Rectal smooth muscle tissue (tissue), 1 donor: ENCODE data around the gene MPG.
"Not testable (repeated sequence)": the region's sequence is repeated elsewhere in the genome, so short reads cannot be mapped to it uniquely, and the experiment has no call there.

ENCODE experiments used
- H3K27ac ChIP-seq: one replicate; pipeline ENCODE4 v1.7.0; 2013; ENCODE audit warnings: low read depth, low read length, inconsistent platforms
- H3K27me3 ChIP-seq: one replicate; pipeline ENCODE4 v1.7.0; 2013; ENCODE audit warnings: low read length; ENCODE audit not compliant: control insufficient read depth, insufficient read depth
- H3K36me3 ChIP-seq: one replicate; pipeline ENCODE4 v1.7.0; 2013; ENCODE audit warnings: low read length; ENCODE audit not compliant: control insufficient read depth, insufficient read depth
- H3K4me1 ChIP-seq: one replicate; pipeline ENCODE4 v1.7.0; 2013; ENCODE audit warnings: low read length; ENCODE audit not compliant: control insufficient read depth, insufficient read depth
- H3K4me3 ChIP-seq: one replicate; pipeline ENCODE4 v1.7.0; 2013; ENCODE audit warnings: low read length
- H3K9ac ChIP-seq: one replicate; pipeline ENCODE4 v1.7.0; 2013; ENCODE audit warnings: low read length

Gene MPG

DNA sequence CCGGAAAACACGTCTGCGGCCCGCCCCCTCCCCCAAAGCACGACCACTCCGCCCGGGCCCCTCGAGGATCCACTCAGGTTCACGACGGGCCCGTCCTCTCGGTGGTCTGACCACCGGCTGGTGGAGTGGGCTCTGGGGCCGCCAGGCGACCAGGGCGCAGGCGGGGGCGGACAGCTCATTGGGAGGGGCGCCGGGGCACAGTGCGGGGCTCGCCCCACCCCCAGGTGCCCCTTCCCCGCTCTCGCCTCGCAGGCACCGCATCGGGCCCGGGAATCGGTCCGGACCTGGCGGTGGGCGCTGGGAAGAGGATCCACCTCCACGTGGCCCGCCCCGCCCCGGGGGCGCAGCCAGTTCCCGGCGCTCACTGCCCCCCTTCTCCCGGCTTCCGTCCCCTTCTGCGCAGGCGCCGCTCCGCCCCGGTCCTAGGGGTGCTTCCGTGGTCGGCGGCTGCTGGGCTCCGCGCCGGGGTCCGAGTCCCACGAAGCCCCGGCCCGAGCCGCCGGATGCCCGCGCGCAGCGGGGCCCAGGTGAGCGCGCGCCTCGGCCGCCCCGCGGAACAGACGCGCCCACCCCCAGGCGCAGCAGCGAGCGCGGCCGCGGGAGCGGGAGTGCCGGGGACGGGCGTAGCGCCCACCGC lies at the start of gene MPG:
Gene MPG (plus strand): TSS at position 419 of the 637 bp plus-strand sequence. CDS start 85 bp downstream, at position 504.
- H3K9ac ChIP-seq = peak within 1 kb of the TSS; percentile 83
- peaks cover 11% of the 10 kb centered on the region for H3K4me1 ChIP-seq
- peak within 1 kb of the TSS; percentile 62 for H3K4me3 ChIP-seq
- H3K27me3 ChIP-seq = no peaks in the 10 kb centered on the region
- H3K36me3 ChIP-seq = no peaks in the 10 kb centered on the region
- peak within 1 kb of the TSS; percentile 82 for H3K27ac ChIP-seq

GRCh38 chr16:30627-31026 lies 47.4 kb upstream of the MPG start:
- H3K27ac ChIP-seq, H3K4me1 ChIP-seq, H3K27me3 ChIP-seq, H3K9ac ChIP-seq, H3K36me3 ChIP-seq, H3K4me3 ChIP-seq: not testable (repeated sequence)

DNA sequence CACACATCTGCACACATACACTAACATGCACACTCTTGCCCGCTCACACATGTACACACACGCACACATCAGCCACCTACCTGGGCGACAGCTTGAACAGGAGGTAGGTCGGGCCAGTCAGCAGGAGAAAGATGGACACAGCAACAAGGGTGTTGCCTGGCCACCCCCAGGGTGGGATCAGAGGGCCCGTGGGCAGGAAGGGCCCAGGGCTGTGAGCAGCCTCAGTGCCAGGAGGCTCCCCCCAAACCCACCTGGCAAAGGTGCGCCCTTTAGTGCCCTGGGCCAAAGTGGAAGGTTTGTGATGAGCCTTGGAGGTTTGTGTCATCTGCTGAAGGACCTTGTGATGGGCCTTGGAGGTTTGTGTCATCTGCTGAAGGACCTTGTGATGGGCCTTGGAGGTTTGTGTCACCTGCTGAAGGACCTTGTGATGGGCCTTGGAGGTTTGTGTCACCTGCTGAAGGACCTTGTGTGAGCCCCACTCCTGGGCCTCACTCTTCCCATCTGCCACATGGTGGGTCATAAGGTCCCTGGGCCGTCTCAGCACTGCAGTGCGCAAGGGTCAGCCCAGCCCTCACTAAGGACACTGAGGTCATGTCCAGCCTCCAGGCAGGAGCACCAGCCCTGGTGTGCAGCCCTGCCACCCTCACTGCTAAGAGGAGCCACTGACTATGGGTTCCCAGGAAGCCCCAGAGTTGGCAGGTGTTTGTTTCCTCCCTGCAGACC lies 44.7 kb upstream of the MPG start:
- not testable (repeated sequence) for H3K27ac ChIP-seq, H3K4me1 ChIP-seq, H3K4me3 ChIP-seq, H3K27me3 ChIP-seq, H3K36me3 ChIP-seq, H3K9ac ChIP-seq

GRCh38 chr16:33877-34647 lies 44.0 kb upstream of the MPG start:
- no peak overlapping the region for H3K9ac ChIP-seq
- no peaks in the 10 kb centered on the region for H3K36me3 ChIP-seq
- no peak overlapping the region for H3K4me3 ChIP-seq
- no peaks in the 10 kb centered on the region for H3K27me3 ChIP-seq
- no peak overlapping the region for H3K27ac ChIP-seq
- H3K4me1 ChIP-seq = no peaks in the 10 kb centered on the region

DNA sequence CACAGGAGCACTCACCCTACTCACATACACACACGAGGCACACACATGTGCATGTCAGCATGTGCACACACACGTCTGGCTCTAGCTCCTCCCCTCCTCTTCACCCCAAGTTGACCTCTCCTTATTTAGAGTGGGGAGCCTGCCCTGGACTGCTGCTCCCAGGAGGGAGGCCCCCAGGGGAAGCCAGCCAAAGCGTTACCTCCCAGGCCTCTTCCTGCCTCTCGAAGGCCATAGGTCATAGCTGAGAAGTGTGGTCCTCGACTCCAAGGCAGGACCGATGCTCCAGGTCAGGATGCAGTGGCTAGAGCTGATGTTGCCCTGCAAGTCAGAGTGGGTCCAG lies 43.4 kb upstream of the MPG start:
- Histone ChIP-seq H3K4me3 (no peak overlapping the region), H3K27ac (no peak overlapping the region), H3K9ac (no peak overlapping the region), H3K36me3 (no peaks in the 10 kb centered on the region), H3K4me1 (no peaks in the 10 kb centered on the region), H3K27me3 (no peaks in the 10 kb centered on the region)

GRCh38 chr16:35011-35677 lies 42.9 kb upstream of the MPG start:
- Histone ChIP-seq H3K36me3 (no peaks in the 10 kb centered on the region), H3K4me3 (no peak overlapping the region), H3K4me1 (no peaks in the 10 kb centered on the region), H3K27me3 (no peaks in the 10 kb centered on the region), H3K27ac (no peak overlapping the region), H3K9ac (no peak overlapping the region)

GRCh38 chr16:35678-36305 lies 42.2 kb upstream of the MPG start:
- no peak overlapping the region for H3K4me3 ChIP-seq
- no peaks in the 10 kb centered on the region for H3K27me3 ChIP-seq
- H3K9ac ChIP-seq = no peak overlapping the region
- H3K4me1 ChIP-seq = no peaks in the 10 kb centered on the region
- H3K36me3 ChIP-seq = no peaks in the 10 kb centered on the region
- no peak overlapping the region for H3K27ac ChIP-seq

- no peak overlapping the region for H3K9ac ChIP-seq
- no peak overlapping the region for H3K27ac ChIP-seq
- no peaks in the 10 kb centered on the region for H3K27me3 ChIP-seq
- no peaks in the 10 kb centered on the region for H3K4me1 ChIP-seq
- no peak overlapping the region for H3K4me3 ChIP-seq
- no peaks in the 10 kb centered on the region for H3K36me3 ChIP-seq
These were observed 41.6 kb upstream of the MPG start for GRCh38 chr16:36336-36984.

DNA sequence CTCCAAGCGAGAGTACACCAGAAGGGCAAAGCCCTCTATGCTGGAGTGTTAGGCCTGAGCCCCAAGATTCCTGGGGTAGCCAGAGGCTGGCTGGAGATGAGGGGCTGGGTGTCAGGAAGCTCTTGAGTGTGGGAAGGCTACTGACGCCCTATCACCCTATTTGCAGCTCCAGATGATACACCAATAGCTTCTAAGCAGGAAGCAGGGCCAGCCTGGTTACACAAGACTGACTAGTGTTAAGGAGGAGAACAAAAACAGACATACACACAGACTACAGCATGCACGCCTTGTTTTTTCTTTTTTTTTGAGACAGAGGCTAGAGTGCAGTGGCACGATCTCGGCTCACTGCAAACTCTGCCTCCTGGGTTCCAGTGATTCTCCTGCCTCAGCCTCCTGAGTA lies 40.5 kb upstream of the MPG start:
- H3K4me1 ChIP-seq = no peaks in the 10 kb centered on the region
- no peak overlapping the region for H3K9ac ChIP-seq
- H3K36me3 ChIP-seq = no peaks in the 10 kb centered on the region
- no peak overlapping the region for H3K27ac ChIP-seq
- no peaks in the 10 kb centered on the region for H3K27me3 ChIP-seq
- no peak overlapping the region for H3K4me3 ChIP-seq

DNA sequence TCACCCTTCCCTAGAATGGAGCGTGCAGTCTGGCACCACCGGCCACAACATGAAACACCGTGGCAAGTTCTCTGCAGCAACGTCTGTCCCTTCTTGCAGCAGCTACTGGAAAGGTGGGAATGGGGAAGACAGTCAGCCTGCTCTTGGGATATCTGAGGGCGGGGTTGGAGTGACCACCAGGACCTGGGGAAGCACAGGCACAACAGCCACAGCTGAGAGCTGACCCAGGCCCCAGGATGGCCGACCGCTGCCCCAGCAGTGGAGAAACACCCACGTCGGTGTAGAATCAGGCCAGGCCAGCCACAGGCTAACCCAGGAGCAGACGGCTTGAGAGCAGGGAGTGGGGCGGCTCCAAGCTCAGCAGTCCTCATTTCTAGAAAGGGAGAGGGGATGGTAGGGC lies 39.8 kb upstream of the MPG start:
- H3K27me3 ChIP-seq, H3K9ac ChIP-seq, H3K27ac ChIP-seq, H3K36me3 ChIP-seq, H3K4me1 ChIP-seq, H3K4me3 ChIP-seq: not testable (repeated sequence)

DNA sequence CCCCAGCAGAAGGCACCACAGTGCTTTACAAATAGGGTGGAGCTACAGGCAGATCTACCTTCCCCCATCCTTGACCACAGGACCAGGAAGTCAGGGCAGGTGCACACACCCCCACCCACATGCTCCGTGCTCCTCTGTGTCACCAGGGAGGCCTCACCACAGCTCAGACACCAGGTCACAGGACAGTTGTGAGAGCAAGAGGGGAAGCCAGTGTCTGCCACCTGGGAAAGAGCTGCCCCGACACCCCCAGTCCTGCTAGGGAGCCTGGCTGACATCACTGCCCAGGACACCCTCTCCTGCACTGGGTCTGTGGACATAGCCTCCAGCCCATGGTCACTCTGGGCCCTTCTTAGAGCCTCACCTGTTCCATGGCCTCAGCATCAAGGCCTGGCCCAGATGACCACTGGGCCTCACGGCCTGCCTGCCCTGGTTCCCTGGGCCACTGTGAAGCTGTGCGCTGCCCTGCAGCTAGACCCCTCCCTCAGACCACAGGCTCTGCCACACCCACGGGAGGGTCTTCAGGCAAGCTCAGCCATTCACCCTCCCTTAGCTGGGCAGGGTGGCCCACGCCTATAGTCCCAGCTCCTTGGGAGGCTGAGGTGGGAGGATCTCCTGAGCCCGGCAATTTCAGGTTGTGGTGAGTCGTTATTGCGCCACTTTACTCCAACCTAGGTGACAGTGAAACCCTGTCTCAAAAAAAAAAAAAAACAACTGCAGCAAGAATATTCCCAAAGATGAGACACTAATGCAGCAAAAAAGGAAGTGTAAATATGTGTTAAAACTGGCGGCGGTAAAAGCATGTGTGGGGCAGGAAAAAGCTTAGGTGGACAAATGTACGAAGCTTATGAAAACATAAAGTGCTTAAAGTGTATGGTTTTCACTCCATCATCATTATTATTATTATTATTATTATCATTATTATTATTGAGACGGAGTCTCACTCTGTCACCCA lies 38.8 kb upstream of the MPG start:
- no peak overlapping the region for H3K27ac ChIP-seq
- H3K36me3 ChIP-seq = no peaks in the 10 kb centered on the region
- H3K4me1 ChIP-seq = no peaks in the 10 kb centered on the region
- no peak overlapping the region for H3K9ac ChIP-seq
- no peak overlapping the region for H3K4me3 ChIP-seq
- H3K27me3 ChIP-seq = no peaks in the 10 kb centered on the region
